HG03378 (cell line): ENCODE results near the gene PRDM7.
"Not testable (repeated sequence)": the region's sequence is repeated elsewhere in the genome, so short reads cannot be mapped to it uniquely, and the experiment has no call there.

Experiments
- ATAC-seq: cut with Tn5 transposase; IDR thresholded peaks from one replicate; pipeline ENCODE4 v1.9.1; 2021; ENCODE audit warnings: mild to moderate bottlenecking, moderate library complexity; ENCODE audit not compliant: unreplicated experiment

PRDM7 gene

DNA sequence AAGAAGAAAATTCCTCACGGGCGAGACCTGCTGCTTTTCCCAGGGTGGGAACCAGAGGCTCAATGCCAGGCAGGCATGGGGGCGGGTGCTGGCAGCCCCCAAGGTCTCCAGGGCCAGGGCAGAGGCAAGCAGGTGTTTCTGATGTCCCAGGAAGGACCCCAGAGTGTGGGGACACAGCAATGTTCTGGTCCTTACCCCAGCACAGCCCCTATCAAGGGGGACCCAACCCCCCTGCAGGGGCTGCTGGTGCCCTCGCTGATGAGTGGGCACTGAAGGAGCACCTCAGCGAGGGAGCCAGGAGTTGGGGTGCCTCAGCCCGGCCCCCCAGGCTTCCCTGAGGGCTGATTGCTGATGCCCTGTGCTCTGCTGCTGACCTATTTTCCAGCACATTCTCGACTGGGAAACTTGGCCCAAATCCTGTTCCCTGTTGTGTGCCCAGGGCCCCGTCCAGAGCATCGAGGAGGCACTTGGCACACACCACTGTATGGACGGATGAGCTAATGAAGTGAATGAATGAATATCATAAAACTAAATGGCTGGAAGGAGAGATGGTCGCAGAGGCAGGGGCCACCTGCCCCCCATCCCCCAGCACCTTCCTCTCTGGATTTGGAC is 60.7 kb downstream of the PRDM7 start:
- no peak for ATAC-seq

DNA sequence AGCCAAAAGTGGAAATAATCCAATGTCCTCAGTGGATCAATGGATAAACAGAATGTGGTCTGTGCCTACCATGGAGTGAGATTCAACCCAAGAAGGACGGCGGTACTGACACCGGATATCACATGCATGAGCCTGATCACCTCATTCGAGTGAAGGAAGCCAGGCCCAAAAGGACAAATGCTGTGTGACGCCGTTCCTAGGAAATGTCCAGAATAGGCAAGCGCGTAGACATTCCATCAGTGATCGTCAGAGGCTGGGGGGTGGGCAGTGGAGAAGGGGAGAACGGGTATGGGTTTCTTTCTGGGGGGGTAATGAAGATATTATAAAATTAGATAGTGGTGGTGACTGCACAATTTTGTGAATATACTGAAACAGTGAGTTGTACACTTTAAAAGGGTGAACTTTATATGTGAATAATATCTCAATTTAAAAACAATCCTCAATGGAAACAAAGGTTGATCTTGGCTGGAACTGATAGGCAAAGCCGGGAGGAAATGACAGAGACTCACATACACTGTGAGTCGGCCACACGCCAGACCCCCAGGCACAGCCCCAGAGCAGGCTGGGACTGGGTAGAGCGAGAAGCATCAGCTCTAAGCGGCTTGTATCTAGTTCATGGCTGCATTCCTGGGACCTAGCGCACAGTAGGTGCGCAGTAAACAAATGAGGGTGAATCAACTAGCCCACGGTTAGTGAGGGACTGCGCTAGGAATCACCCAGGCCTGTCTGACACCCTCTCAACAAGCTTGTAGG is 61.4 kb downstream of the PRDM7 start:
- ATAC-seq = no peak

DNA sequence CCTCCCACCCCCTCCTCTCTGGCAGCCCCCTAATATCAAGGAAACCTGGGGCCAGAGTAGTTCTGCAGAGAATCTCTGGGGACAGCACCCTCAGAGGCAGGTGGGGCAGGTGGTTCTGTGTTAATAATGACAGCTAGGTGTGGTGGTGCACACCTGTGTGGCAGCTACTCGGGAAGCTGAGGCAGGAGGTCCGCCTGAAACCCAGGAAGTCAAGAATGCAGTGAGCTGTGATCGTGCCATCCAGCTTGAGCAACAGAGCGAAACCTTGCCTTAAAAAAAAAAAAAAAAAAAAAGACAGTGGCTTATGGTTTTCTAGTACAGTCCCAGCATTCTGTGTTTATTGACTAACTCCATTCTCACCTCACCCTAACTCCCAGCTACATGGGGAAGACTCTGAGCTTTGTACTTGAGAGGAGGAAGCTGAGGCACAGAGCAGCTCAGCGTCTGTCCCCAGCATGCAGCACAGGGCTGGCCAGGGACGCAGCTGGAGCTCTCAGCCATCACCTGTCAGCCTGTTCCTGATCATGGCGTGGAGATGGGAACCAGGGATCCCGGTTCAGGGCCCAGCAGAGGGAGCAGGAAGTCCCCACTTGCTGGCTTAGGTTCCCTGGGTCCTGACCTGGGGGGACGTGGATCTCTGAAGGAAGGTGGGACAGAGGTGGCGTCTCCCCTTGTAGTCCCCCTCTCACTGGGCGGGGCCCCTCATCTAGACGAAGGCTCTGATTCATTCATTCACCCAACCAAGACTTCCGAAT is 64.0 kb downstream of the PRDM7 start:
- ATAC-seq = no peak

DNA sequence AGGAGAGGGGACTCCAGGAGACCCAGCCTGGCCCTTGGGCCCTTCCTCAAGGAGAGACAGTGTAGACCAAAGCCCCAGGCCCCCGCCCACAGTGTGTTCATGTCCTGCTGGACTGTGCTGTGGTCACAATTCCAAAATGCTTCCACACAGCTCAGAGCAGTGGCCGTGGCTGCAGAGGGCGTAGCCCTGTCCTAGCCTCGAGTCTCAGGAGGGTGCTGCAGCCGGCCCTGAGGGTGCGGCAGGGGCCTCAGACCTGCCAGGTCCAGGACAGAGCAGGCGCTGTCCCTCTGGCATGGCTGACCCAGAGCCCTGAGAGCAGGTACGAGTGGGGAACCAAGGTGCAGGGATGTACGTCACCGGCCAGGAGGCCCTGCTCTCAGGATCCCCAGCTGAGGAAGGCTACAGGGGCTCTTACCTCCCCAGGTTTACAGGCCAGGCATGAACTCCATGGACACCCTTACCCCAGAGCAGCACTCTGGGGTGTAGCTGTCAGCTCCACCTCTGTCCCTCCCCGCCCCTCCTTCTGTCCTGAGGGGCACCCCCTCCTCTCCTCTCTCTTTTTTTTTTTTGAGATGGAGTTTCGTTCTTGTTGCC is 65.1 kb downstream of the PRDM7 start:
- no peak for ATAC-seq

DNA sequence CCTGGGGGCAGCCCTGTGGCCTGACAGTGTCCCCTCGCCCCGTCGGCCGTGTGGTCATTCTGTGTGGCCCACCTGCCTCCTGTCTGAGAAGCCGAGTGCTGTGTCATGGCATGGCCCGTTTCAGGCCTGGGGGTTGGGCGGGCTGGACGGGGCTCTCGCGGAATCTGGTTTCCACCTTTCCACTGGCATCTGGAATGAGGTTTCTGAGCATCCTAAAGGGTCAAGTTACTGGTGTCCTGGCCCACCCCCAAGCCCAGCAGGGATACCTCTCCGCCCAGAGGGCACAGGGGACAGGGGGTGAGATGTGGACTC is 65.7 kb downstream of the PRDM7 start:
- ATAC-seq = no peak

DNA sequence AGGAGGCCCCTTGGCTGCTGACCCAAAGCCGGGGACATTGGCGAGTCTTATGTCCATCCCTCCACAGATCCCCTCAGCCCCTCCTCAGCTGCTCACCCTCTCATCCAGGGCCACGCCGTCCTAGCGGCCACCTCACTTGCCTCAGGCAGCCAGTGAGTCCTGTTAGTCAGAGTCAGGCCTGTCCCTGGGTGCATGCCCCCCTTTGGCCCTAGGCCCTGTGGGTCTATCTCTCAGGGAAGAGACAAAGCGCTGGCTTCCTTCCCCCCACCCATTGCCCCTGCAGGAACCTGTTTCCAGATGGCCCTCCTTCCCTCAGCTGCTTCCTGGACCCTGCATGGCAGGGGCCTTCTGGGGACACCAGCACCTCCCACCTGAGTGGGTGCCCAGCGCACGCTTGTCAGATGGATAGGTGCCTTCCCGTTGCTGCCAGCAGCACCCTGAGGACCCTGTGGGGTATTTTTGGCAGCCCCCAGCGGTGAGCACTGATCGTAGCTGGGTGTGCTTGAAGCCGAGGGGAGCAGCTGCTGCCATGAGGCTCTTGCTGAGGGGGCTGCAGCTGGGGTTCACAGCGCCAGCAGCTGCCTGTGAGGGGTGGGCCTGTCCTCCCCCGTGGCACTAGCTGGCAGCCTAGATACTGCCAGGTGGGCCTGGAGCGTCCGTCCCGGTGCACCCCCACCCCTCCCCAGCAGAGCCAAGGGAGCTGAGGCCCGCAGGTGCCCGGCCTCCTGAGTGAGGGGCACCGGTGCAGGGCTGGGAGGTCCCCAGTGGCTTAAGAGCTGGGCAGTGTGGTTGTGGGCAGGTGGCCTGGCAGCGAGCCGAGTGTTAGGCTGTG is 66.2 kb downstream of the PRDM7 start:
- ATAC-seq = no peak

DNA sequence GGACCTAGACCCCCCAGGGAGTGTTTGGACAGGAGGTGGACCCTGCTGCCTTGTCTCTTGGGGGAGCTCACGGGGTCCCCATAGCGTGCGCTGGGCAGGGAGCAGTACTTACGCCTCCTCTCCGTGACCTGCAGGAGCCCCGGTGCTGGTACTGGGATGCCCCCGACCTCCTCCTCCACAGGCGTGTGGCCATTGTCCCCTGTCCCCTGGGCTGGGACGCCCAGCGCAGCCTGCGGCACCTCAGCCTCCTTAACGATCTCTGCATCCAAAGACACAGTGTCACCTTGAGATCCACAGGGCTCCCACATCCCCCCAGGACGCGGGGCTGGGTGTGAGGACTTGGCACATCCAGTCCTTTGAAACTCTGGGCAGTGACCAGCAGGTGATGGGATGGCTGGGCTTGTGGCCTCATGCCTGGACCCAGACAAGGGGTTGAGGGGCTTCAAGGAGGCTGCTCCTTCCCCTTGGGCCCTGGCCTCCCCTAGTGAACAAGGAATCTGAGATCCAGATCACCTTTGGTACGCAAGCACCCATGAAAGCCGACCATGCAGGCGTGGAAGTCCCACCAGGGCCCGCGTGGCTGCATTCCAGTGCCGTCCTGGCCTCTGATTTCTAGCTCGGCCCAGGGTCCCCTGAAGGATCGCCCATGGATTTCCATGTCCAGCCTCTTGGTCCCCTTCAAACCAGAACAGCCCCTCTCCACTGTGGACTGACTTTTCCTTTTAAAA is 67.8 kb downstream of the PRDM7 start:
- ATAC-seq = no peak

DNA sequence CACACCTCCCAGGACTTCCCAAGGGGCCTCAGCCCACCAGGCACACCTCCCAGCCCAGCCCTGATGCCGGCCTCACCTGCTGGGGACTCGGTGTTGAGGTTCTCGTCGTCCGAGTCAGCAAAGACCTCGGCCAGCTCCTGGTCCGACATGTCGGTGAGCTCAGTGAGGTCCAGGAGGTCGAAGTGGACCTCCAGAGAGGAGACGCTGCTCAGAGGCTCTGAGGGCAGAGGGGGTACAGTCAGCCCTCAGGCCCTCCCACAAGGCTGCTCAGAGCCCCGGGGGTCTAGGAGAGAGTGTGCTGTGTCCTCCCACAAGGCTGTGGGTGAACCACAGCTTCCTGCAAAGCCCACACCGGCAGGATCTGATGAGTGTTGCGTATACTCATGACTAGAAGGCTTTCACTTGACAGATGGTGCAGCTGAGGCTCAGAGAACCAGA is 68.4 kb downstream of the PRDM7 start:
- peak; percentile 67 for ATAC-seq

DNA sequence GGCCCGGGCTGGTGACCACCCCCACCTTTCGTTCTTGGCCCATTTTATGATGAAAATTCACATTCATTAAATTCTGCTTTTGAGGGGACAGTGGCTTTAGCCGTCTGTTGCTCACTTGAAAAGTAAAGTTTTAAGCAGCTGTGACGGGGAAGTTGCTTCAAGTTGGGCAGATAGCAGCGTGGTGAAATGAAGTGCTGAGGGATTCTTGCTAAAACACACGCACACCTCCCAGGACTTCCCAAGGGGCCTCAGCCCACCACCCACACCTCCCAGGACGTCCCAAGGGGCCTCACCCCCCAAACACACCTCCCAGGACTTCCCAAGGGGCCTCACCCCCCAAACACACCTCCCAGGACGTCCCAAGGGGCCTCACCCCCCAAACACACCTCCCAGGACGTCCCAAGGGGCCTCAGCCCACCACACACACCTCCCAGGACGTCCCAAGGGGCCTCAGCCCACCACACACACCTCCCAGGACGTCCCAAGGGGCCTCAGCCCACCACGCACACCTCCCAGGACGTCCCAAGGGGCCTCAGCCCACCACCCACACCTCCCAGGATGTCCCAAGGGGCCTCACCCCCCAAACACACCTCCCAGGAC is 69.4 kb downstream of the PRDM7 start:
- not testable (repeated sequence) for ATAC-seq

DNA sequence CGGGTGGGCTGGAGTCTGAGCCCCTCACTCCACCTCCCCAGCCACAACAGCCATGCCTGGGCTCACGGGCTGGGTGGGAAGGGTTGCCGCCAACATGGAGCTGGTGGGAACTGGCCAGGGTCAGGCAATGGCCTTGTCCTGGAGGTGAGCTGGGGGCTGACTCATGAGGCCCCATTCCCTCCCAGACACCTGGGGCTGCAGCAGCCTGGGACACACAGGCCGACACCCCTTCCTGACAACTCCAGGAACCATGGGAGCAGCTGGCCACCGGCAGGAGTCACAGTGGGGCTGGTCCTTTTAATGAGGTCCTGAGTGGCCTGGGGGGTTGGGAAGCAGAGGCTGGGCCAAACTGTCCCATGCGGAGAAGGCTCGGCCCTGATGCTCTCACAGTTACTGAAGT is 70.1 kb downstream of the PRDM7 start:
- no peak for ATAC-seq
